MV-4-11 (cell line): Measurements from ENCODE around the gene TMEM184A.

Experiments
- DNase-seq: peaks from one replicate; lab custom pipeline; 2025; lab: John Stamatoyannopoulos, UW

TMEM184A gene

GRCh38 chr7:1555813-1556543, at the start of gene TMEM184A:
TSS of gene TMEM184A (minus strand) at chr7:1556205. CDS start at chr7:1555484, 721 bp downstream.
- DNase-seq, result no peak

- DNase-seq, result no peak
Measured at GRCh38 chr7:1604383-1604782, 48.4 kb upstream of the TMEM184A start.

GRCh38 chr7:1603346-1604225, 47.6 kb upstream of the TMEM184A start:
- no peak for DNase-seq

GRCh38 chr7:1602386-1602785, 46.4 kb upstream of the TMEM184A start:
- no peak for DNase-seq

GRCh38 chr7:1601956-1602355, 46.0 kb upstream of the TMEM184A start:
- DNase-seq, result no peak

- no peak for DNase-seq
Measured at GRCh38 chr7:1599640-1600395, 43.8 kb upstream of the TMEM184A start.

GRCh38 chr7:1598961-1599639, 43.1 kb upstream of the TMEM184A start:
- DNase-seq, result no peak

- no peak for DNase-seq
Measured at GRCh38 chr7:1598286-1598685, 42.3 kb upstream of the TMEM184A start.

GRCh38 chr7:1597791-1598190, 41.8 kb upstream of the TMEM184A start:
- no peak for DNase-seq

GRCh38 chr7:1597066-1597760, 41.2 kb upstream of the TMEM184A start:
- peak; percentile 36 for DNase-seq

GRCh38 chr7:1596181-1597043, 40.4 kb upstream of the TMEM184A start:
- DNase-seq, result no peak

- no peak for DNase-seq
Measured at GRCh38 chr7:1595636-1596035, 39.6 kb upstream of the TMEM184A start.

- DNase-seq, result no peak
Measured at GRCh38 chr7:1595027-1595426, 39.0 kb upstream of the TMEM184A start.

GRCh38 chr7:1593904-1594421, 38.0 kb upstream of the TMEM184A start:
- no peak for DNase-seq

GRCh38 chr7:1593091-1593866, 37.3 kb upstream of the TMEM184A start:
- DNase-seq, result no peak

GRCh38 chr7:1592299-1592871, 36.4 kb upstream of the TMEM184A start:
- no peak for DNase-seq

- DNase-seq, result no peak
Measured at GRCh38 chr7:1591876-1592275, 35.9 kb upstream of the TMEM184A start.

- no peak for DNase-seq
Measured at GRCh38 chr7:1591396-1591795, 35.4 kb upstream of the TMEM184A start.

GRCh38 chr7:1590887-1591286, 34.9 kb upstream of the TMEM184A start:
- DNase-seq, result no peak
